Epithelial cell of proximal tubule (primary cell): Measurements from ENCODE around the gene PRR19. TPM values are rescaled to one million over a fixed set of nuclear protein-coding genes. Genes with fewer than 3 reads are reported as not detected.

Experiments used
- DNase-seq: peaks from one replicate; pipeline ENCODE4 v3.0.0-alpha.2; 2011; ENCODE audit warnings: low read depth
- H3K4me3 ChIP-seq: 2 replicates; pipeline ENCODE4 v1.5.1; 2011; ENCODE audit warnings: low read depth, mild to moderate bottlenecking, low read length
- CTCF ChIP-seq: conservative IDR thresholded peaks from 2 replicates; pipeline ENCODE4 v1.5.1; 2012; ENCODE audit warnings: low read depth, mild to moderate bottlenecking, low read length
- total RNA-seq: library from RNA; depleted of rRNA; stranded (reverse); fragments of >200 nt; gene quantifications from 2 replicates; pipeline ENCODE4 v1.2.3, GENCODE V29; 2015

The PRR19 gene
- total RNA-seq, 1 donor from 2014 or later = 0.23 TPM

- DNase-seq = no peak
- no peak for TF ChIP-seq CTCF
- H3K4me3 ChIP-seq = no peak overlapping the region
These were observed 51.5 kb downstream of the PRR19 start for GRCh38 chr19:42353341-42354015.

- no peak overlapping the region for H3K4me3 ChIP-seq
- DNase-seq = no peak
- no peak for TF ChIP-seq CTCF
These were observed 54.0 kb downstream of the PRR19 start for GRCh38 chr19:42355896-42356295.

- H3K4me3 ChIP-seq = no peak overlapping the region
These were observed 54.8 kb downstream of the PRR19 start for GRCh38 chr19:42356686-42357085.

GRCh38 chr19:42357290-42357689 lies 55.4 kb downstream of the PRR19 start:
- no peak overlapping the region for H3K4me3 ChIP-seq
- DNase-seq = no peak
- no peak for TF ChIP-seq CTCF

More at GRCh38 chr19:42356686-42357085, 54.8 kb downstream of the PRR19 start:
- TF ChIP-seq CTCF = no peak
- DNase-seq = no peak

Other genes starting within 250 kb of the PRR19 start
- gene GRIK5, start 231.9 kb upstream of the PRR19 start, total RNA-seq = 2.5 and 14.3 TPM in 2 replicates
- gene ZNF574, start 226.0 kb upstream of the PRR19 start, total RNA-seq = 19.6 and 22.1 TPM in 2 replicates
- 0.46 and 3.2 TPM in 2 replicates for gene POU2F2, start 169.7 kb upstream of the PRR19 start, total RNA-seq
- 29.9 and 56.4 TPM in 2 replicates for gene DEDD2, start 84.5 kb upstream of the PRR19 start, total RNA-seq
- gene ZNF526, start 81.8 kb upstream of the PRR19 start, total RNA-seq = 3.9 and 7.5 TPM in 2 replicates
- 30.9 and 33.9 TPM in 2 replicates for gene GSK3A, start 59.5 kb upstream of the PRR19 start, total RNA-seq
- 36.3 and 48.6 TPM in 2 replicates for gene ERF, start 47.0 kb upstream of the PRR19 start, total RNA-seq
- gene CIC, start 32.9 kb upstream of the PRR19 start, total RNA-seq = 49.3 and 63.9 TPM in 2 replicates
- gene PAFAH1B3, start 492 bp downstream of the PRR19 start, total RNA-seq = 157 and 183 TPM in 2 replicates
- 0.63 TPM in 1 of 2 replicates, not detected in the other for gene TMEM145, start 11.2 kb downstream of the PRR19 start, total RNA-seq
- gene MEGF8, start 23.5 kb downstream of the PRR19 start, total RNA-seq = 16.5 and 30.2 TPM in 2 replicates
- gene CNFN, start 88.2 kb downstream of the PRR19 start, total RNA-seq = 5.0 and 5.7 TPM in 2 replicates
- 3.7 and 11.4 TPM in 2 replicates for gene LIPE, start 125.3 kb downstream of the PRR19 start, total RNA-seq
- not detected in 2 replicates for gene CXCL17, start 140.8 kb downstream of the PRR19 start, total RNA-seq
- 0.46 and 1.0 TPM in 2 replicates for gene CEACAM1, start 226.3 kb downstream of the PRR19 start, total RNA-seq